Gastrocnemius medialis (tissue), 4 donors: Measurements from ENCODE around the gene RPS5.

Experiments
- POLR2A ChIP-seq, 2 donors: fragments of 450-650 bp; IDR thresholded peaks; one replicate each; pipeline ENCODE4 v1.6.1; 2017; ENCODE audit warnings: antibody characterized with exemption in 2 of 2, mild to moderate bottlenecking in 2 of 2, moderate library complexity in 2 of 2
- TF ChIP-seq, protein P1 (sequence below), 5 experiments: fragments of 450-650 bp in 3 of 5; fragments of 200-600 bp in 2 of 5; sonication (generic) in 2 of 5; IDR thresholded peaks in 4 of 5; conservative IDR thresholded peaks in 1 of 5; 1 replicate in 4 of 5; 2 replicates in 1 of 5; pipeline ENCODE4 v1.5.1; 2016 to 2019; ENCODE audit warnings: antibody characterized with exemption in 5 of 5, mild to moderate bottlenecking in 3 of 5, moderate library complexity in 3 of 5

DNA sequence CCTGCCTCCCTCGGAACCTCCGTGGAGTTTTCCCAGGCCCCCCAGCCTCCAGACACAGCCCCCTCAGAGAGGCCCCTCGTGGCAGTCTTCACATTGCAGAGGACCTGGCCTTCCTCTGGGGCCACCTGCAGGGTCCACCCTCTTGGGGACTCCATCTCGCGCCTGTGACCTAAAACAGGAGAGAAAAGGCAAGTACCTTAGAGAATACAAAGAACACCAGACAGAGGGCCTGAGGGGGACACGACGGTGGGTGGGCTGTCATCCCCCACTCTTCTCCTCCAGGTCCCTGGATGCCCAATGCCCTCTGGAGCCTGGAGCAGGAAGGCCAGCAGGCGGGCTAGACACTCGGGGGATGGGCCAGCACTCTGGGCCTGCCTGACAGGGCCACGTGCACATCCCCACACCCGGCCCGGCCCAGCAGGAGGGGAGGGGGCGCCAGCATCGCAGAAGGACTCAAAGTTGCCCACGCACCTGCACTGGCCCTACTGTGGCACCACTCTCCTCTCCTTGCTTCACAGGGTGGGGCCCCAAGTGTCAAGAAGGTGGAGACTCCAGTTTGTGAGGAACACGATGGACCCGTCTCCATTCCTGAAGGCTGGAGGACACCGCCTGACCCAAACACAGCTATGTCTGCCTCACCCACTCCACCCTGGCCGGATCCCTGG, 29.5 kb upstream of the RPS5 start:
- TF ChIP-seq, protein P1, sequence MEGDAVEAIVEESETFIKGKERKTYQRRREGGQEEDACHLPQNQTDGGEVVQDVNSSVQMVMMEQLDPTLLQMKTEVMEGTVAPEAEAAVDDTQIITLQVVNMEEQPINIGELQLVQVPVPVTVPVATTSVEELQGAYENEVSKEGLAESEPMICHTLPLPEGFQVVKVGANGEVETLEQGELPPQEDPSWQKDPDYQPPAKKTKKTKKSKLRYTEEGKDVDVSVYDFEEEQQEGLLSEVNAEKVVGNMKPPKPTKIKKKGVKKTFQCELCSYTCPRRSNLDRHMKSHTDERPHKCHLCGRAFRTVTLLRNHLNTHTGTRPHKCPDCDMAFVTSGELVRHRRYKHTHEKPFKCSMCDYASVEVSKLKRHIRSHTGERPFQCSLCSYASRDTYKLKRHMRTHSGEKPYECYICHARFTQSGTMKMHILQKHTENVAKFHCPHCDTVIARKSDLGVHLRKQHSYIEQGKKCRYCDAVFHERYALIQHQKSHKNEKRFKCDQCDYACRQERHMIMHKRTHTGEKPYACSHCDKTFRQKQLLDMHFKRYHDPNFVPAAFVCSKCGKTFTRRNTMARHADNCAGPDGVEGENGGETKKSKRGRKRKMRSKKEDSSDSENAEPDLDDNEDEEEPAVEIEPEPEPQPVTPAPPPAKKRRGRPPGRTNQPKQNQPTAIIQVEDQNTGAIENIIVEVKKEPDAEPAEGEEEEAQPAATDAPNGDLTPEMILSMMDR (IDR thresholded peaks at IDR 0.05 in 4 of 5, conservative IDR thresholded peaks at IDR 0.05 in 1 of 5): no peak
- TF ChIP-seq POLR2A (IDR thresholded peaks at IDR 0.05): no peak
